ENCODE data around the gene PTPRN2. TPM values are rescaled to one million over a fixed set of nuclear protein-coding genes. Genes with fewer than 3 reads are reported as not detected.
"Not testable (repeated sequence)": the region's sequence is repeated elsewhere in the genome, so short reads cannot be mapped to it uniquely, and the experiment has no call there.

PTPRN2 gene
- total RNA-seq, 1 donor from 2014 or later, result 11.4 TPM

DNA sequence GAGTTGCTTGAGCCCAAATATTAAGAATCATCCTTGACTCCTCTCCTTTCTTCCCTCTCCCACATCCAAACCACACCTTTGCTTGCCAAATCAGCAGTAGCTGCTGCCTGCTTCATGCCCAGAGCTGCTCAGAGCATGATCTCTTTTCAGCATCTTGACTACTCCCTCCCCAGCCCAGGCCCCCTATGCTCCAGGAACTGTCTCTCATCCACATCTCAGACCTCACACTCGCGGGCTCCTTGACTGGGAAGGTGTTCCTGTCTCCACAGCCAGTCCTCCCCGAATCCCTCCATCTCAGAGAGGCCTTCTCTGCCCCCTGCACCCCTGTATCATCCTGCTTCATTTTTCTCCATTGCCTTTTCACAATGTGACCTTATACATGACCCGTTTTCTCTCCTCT, 1093.8 kb downstream of the PTPRN2 start:
- Mint-ChIP-seq H3K4me3 (ENCODE audit: low read depth) (no peak overlapping the region), H3K9me3 (ENCODE audit: low read depth) (peaks cover 8% of the 10 kb centered on the region), H3K27me3 (peaks cover 17% of the 10 kb centered on the region), H3K4me1 (ENCODE audit: low read depth) (peaks cover 12% of the 10 kb centered on the region), H3K27ac (no peak overlapping the region), H3K36me3 (ENCODE audit: insufficient read depth) (peaks cover 1% of the 10 kb centered on the region)
- DNase-seq (ENCODE audit: low spot score, unreplicated experiment), result no peak
- TF ChIP-seq, protein P1, sequence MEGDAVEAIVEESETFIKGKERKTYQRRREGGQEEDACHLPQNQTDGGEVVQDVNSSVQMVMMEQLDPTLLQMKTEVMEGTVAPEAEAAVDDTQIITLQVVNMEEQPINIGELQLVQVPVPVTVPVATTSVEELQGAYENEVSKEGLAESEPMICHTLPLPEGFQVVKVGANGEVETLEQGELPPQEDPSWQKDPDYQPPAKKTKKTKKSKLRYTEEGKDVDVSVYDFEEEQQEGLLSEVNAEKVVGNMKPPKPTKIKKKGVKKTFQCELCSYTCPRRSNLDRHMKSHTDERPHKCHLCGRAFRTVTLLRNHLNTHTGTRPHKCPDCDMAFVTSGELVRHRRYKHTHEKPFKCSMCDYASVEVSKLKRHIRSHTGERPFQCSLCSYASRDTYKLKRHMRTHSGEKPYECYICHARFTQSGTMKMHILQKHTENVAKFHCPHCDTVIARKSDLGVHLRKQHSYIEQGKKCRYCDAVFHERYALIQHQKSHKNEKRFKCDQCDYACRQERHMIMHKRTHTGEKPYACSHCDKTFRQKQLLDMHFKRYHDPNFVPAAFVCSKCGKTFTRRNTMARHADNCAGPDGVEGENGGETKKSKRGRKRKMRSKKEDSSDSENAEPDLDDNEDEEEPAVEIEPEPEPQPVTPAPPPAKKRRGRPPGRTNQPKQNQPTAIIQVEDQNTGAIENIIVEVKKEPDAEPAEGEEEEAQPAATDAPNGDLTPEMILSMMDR (IDR thresholded peaks at IDR 0.05; ENCODE audit: unreplicated experiment), result no peak

DNA sequence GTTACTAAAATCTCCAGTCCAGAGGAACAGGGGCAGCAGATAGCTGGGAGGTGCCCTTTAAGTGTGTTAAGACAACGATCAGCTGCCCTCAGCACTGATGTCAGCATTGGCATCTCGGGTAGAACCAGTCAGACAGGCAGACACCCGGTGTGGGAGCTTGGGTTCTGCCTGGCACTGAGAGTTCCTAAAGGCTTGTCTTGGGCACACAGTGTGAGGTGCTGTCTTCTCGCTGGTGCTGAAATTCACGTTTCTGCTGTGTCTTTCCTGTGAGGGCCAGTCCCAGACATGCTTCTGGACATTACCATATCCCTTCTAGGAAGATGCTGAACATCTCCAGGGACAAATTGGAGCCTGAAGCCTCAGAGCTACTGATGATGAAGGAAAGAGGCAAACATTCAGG, 1094.6 kb downstream of the PTPRN2 start:
- no peak for DNase-seq (ENCODE audit: low spot score, unreplicated experiment)
- Mint-ChIP-seq H3K9me3 (ENCODE audit: low read depth) (peaks cover 8% of the 10 kb centered on the region), H3K27me3 (peaks cover 17% of the 10 kb centered on the region), H3K4me1 (ENCODE audit: low read depth) (peaks cover 4% of the 10 kb centered on the region), H3K4me3 (ENCODE audit: low read depth) (no peak overlapping the region), H3K36me3 (ENCODE audit: insufficient read depth) (peaks cover 1% of the 10 kb centered on the region), H3K27ac (no peak overlapping the region)
- TF ChIP-seq, protein P1 (IDR thresholded peaks at IDR 0.05; ENCODE audit: unreplicated experiment), result no peak

DNA sequence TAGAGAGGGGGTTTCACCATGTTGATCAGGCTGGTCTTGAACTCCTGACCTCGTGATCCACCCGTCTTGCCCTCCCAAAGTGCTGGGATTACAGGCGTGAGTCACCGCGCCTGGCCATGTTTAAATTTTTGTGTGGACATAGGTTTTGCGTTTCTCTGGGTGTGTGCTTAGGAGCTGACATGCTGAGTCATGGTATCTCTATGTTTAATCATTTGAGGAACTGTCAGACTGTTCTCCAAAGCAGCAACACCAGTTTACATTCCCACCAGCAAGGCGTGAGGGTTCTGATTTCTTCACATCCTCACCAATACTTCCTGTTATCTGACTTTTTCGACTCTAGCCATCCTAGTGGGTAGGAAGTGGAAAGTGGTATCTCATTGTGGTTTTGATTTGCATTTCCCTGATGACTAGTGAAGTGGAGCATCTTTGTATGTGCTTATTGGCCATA, 1097.1 kb downstream of the PTPRN2 start:
- H3K9me3 Mint-ChIP-seq (ENCODE audit: low read depth), result peaks cover 8% of the 10 kb centered on the region
- H3K27ac Mint-ChIP-seq, result no peak overlapping the region
- H3K36me3 Mint-ChIP-seq (ENCODE audit: insufficient read depth), result peaks cover 1% of the 10 kb centered on the region
- TF ChIP-seq, protein P1 (IDR thresholded peaks at IDR 0.05; ENCODE audit: unreplicated experiment), result no peak
- peaks cover 27% of the 10 kb centered on the region for H3K27me3 Mint-ChIP-seq
- no peak overlapping the region for H3K4me3 Mint-ChIP-seq (ENCODE audit: low read depth)
- no peaks in the 10 kb centered on the region for H3K4me1 Mint-ChIP-seq (ENCODE audit: low read depth)
- DNase-seq (ENCODE audit: low spot score, unreplicated experiment), result no peak

DNA sequence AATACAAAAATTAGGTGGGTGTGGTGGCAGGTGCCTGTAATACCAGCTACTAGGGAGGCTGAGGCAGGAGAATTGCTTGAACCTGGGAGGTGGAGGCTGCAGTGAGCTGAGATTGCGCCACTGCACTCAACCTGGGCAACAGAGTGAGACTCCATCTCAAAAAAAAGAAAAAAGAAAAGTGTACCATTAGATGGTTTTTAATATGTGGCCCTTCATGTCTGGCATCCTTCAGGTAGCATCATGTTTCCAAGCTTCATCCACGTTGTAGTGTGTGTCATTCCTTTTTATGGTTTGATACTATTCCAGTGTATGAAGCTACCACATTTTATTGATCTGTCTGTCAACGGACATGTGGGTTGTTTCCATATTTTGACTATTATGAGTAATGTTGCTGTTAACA, 1097.8 kb downstream of the PTPRN2 start:
- not testable (repeated sequence) for H3K27ac Mint-ChIP-seq; H3K4me1 Mint-ChIP-seq (ENCODE audit: low read depth); H3K9me3 Mint-ChIP-seq (ENCODE audit: low read depth); DNase-seq (ENCODE audit: low spot score, unreplicated experiment); H3K36me3 Mint-ChIP-seq (ENCODE audit: insufficient read depth); H3K4me3 Mint-ChIP-seq (ENCODE audit: low read depth)
- H3K27me3 Mint-ChIP-seq, result peaks cover 32% of the 10 kb centered on the region

Small RNA genes lying within 50 kb of the gene (microRNA-seq; reads per million reads assigned to microRNA genes)
- gene MIR153-2 (ENCODE audit: borderline number of aligned reads, unreplicated experiment) (not detected), gene MIR5707 (ENCODE audit: borderline number of aligned reads, unreplicated experiment) (not detected), gene MIR595 (ENCODE audit: borderline number of aligned reads, unreplicated experiment) (not detected)

Other genes starting within 250 kb of the PTPRN2 start
- 28.3 and 33.6 TPM in 2 replicates for gene NCAPG2, start 117.0 kb upstream of the PTPRN2 start, total RNA-seq
- gene ESYT2, start 241.7 kb upstream of the PTPRN2 start, total RNA-seq, result 29.4 and 30.0 TPM in 2 replicates